Stimulated activated naive CD8-positive, alpha-beta T cell treated with anti-CD3 and anti-CD28 coated beads, Interleukin-15, Interleukin-2, amounts not matched to agents 100 ng/mL and 50 ng/mL, for 24 hours (primary cell): ENCODE measurements around the gene IFI6.
"Not testable (repeated sequence)": the region's sequence is repeated elsewhere in the genome, so short reads cannot be mapped to it uniquely, and the experiment has no call there.

Experiments
- H3K27ac Mint-ChIP-seq: one replicate; pipeline ENCODE4 v1.8.0; 2021; ENCODE audit warnings: mild to moderate bottlenecking, mixed read lengths
- H3K27me3 Mint-ChIP-seq: one replicate; pipeline ENCODE4 v1.8.0; 2021; ENCODE audit warnings: mixed read lengths
- H3K36me3 Mint-ChIP-seq: one replicate; pipeline ENCODE4 v1.8.0; 2021; ENCODE audit warnings: low read depth, mixed read lengths
- H3K4me1 Mint-ChIP-seq: one replicate; pipeline ENCODE4 v1.8.0; 2021; ENCODE audit warnings: low read depth, mixed read lengths
- H3K4me3 Mint-ChIP-seq: one replicate; pipeline ENCODE4 v1.8.0; 2021; ENCODE audit warnings: mild to moderate bottlenecking, mixed read lengths
- H3K9me3 Mint-ChIP-seq: one replicate; pipeline ENCODE4 v1.8.0; 2021; ENCODE audit warnings: mixed read lengths

The IFI6 gene

DNA sequence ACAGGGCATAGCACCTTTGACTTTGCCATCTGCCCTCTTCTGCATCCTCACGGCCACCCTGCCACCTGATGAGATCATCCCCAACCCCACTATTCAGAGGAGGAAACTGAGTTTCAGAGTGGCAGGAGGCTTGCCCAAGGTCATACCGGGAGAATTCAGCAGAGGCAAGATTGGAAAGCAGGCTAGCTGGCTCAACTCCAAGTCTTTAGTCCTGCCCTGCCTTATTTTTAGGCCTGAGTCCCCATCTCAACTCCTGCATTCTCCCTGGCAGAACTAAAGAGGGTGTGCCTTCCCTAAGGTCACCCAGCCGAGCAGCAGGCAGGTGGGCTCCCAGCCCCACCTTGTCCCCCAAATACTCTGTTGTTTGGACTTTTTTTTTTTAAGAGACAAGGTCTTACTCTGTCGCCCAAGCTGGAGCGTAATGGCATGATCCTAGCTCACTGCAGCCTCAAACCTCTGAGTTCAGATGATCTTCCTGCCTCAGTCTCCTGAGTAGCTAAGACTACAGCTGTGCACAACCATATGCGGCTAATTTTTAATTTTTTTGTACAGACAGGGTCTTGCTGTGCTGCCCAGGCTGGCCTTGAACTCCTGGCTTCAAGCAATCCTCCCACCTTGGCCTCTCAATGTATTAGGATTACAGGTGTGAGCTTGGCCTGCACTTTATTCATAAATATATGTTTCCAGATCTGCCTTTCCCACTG lies 23.2 kb downstream of the IFI6 start:
- H3K27ac Mint-ChIP-seq, result no peak overlapping the region
- no peaks in the 10 kb centered on the region for H3K27me3 Mint-ChIP-seq
- no peak overlapping the region for H3K4me3 Mint-ChIP-seq
- H3K36me3 Mint-ChIP-seq, result no peaks in the 10 kb centered on the region
- peaks cover 25% of the 10 kb centered on the region for H3K4me1 Mint-ChIP-seq
- no peaks in the 10 kb centered on the region for H3K9me3 Mint-ChIP-seq

DNA sequence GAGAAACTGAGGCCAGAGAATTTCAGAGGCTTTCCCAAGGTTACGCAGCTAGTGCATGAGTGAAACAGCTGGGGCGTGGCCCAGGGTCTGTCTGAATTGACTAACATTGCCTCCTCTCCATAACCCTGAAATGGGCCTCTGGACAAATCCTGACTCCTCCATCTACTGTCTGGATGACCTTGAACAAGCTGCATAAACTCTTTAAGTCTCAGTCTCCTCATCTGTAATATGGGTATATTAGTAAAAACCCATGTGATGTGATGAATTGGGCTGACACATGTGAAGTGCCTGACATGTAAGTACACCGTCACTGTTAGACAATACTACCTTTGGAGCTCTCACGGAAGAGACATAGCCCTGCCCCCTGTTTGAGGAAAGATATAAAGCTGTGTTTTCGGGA lies 24.7 kb downstream of the IFI6 start:
- Mint-ChIP-seq H3K27ac (no peak overlapping the region), H3K4me3 (no peak overlapping the region), H3K9me3 (no peaks in the 10 kb centered on the region), H3K4me1 (peaks cover 31% of the 10 kb centered on the region), H3K36me3 (no peaks in the 10 kb centered on the region), H3K27me3 (no peaks in the 10 kb centered on the region)

- no peaks in the 10 kb centered on the region for H3K27me3 Mint-ChIP-seq
- H3K27ac Mint-ChIP-seq, result no peak overlapping the region
- no peaks in the 10 kb centered on the region for H3K36me3 Mint-ChIP-seq
- peaks cover 31% of the 10 kb centered on the region for H3K4me1 Mint-ChIP-seq
- no peaks in the 10 kb centered on the region for H3K9me3 Mint-ChIP-seq
- H3K4me3 Mint-ChIP-seq, result no peak overlapping the region
Observed at GRCh38 chr1:27646676-27647075, 25.3 kb downstream of the IFI6 start.

DNA sequence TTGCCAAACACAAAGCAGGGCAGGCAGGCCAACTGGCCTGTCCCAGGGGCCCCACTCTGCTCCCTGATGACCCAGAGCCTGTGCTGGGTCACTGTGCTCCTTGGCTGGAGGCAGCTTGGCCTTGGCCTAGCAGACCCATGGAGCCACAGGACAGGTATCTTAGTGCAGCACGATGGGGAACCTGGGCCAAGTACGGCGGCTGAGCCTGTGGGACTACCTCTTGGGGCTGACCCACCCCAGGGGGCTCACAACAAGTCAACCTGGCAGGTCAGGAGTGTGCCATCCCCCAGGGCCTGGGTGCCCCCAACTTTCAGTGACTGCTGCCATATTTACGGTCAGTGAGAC lies 26.9 kb downstream of the IFI6 start:
- no peaks in the 10 kb centered on the region for H3K36me3 Mint-ChIP-seq
- no peak overlapping the region for H3K27ac Mint-ChIP-seq
- H3K4me1 Mint-ChIP-seq, result peaks cover 18% of the 10 kb centered on the region
- H3K9me3 Mint-ChIP-seq, result no peaks in the 10 kb centered on the region
- no peaks in the 10 kb centered on the region for H3K27me3 Mint-ChIP-seq
- no peak overlapping the region for H3K4me3 Mint-ChIP-seq

DNA sequence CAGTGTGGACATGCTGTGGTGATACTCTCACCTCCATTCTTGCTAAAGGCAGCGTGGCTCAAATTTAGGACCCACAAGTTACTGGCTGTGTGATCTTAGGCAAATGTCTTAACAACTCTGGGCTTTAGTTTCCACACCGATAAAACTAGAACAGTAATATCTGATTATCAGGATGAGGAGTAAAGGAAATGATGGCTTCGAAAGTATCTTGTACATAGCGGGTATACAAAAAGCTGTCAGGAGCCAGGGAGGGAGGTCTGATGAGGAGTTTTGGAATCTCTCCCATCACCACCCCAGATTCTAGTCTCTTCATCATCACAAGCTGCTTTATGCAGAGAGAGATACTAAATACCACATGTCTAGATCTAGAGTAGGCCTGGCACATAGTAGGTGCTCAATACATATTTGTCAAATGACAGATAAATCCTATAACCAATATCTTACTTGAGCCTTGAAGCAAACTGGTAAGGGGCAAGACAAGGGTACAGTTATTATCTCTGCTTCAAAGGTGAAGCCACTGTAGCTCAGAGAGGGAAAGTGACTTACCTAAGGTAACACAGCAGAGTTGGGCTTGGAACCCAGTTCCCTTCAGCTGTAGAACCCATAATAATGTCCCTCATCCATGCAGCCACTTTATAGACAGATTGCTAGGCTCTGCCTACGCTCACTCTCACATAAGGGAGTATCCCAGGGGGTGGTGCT lies 27.5 kb downstream of the IFI6 start:
- Mint-ChIP-seq H3K4me3 (no peak overlapping the region), H3K4me1 (peaks cover 14% of the 10 kb centered on the region), H3K9me3 (no peaks in the 10 kb centered on the region), H3K27me3 (no peaks in the 10 kb centered on the region), H3K27ac (no peak overlapping the region), H3K36me3 (no peaks in the 10 kb centered on the region)

DNA sequence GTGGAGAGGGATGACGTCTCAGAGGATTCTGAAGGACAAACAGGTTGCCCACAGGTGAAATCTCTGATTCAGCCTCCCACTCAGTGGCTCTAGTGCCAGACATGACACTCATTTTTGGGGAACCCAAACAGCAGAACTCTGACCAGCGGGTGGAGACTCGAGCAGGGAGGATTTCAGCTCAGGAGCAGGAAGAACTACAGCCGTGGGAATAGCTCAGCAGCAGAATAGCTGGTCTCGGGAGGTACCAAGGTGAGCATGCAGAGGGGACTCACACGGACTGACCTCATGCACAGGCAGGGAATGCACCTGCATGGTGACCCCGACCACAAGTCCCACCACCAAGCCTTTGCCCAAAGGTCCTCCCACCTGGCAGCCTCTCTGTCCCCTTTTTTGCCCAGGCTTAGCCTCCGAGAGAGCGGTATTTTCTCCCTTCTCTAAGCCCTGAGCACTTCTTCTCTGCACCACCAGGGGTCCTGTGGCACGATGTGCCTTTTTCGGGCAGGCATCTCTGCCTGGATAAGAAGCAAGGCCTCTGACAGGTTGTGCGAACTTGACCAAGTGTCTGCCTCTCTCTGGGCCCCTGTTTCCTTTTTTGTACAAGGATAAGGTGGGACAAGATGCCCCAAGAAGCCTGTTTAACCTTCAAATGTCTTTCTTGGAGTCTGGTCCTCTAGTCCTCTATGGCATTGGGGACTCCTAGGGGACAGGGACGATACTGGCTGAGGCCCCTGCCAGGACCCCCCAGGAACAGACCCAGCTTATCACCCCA lies 28.2 kb downstream of the IFI6 start:
- Mint-ChIP-seq H3K4me3 (no peak overlapping the region), H3K9me3 (no peaks in the 10 kb centered on the region), H3K4me1 (peaks cover 16% of the 10 kb centered on the region), H3K27me3 (no peaks in the 10 kb centered on the region), H3K36me3 (no peaks in the 10 kb centered on the region), H3K27ac (no peak overlapping the region)

DNA sequence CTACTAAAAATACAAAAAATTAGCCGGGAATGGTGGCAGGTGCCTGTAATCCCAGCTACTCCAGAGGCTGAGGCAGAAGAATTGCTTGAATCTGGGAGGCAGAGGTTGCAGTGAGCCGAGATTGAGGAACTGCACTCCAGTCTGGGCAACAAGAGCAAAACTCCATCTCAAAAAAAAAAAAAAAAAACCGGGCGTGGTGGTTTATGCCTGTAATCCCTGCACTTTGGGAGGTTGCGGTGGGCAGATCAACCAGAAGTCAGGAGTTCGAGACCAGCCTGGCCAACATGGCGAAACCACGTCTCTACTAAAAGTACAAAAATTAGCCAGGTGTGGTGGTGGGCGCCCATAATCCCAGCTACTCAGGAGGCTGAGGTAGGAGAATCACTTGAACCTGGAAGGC lies 31.5 kb downstream of the IFI6 start:
- H3K27ac Mint-ChIP-seq, H3K4me3 Mint-ChIP-seq, H3K9me3 Mint-ChIP-seq, H3K27me3 Mint-ChIP-seq, H3K36me3 Mint-ChIP-seq: not testable (repeated sequence)
- peaks cover 40% of the 10 kb centered on the region for H3K4me1 Mint-ChIP-seq

- Mint-ChIP-seq H3K27me3 (no peaks in the 10 kb centered on the region), H3K27ac (no peak overlapping the region), H3K9me3 (no peaks in the 10 kb centered on the region), H3K4me3 (no peak overlapping the region), H3K36me3 (no peaks in the 10 kb centered on the region), H3K4me1 (peaks cover 45% of the 10 kb centered on the region)
Observed at GRCh38 chr1:27638805-27639204, 33.2 kb downstream of the IFI6 start.

DNA sequence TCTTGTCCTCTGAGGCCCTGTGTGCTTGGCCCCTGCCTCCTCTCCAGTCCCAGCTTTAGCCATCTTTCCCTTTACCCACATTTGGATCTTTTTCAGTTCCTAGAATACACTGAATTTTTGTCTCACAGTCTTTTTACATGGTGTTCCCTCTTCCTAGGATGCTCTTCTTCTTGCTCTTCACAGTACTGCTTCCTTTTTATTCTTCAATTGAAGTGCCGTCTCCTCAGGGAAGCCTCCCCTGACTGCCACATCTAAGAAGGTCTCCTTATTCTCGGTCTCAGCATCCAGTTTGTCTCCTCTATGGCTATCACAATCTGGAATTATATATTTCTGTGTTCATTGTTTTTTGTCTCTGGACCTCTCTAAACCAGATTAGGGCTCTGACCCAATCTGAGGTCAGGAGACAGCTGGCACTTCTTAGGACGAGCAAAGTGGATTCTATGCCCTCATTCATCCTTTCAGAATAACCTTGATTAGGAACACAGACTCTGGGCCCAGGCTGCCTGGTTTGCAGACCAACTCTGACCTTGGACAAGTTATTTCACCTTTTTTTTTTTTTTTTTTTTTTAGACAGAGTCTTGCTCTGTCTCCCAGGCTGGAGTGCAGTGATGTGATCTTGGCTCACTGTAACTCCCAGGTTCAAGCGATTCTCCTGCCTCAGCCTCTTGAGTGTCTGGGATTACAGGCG lies 33.8 kb downstream of the IFI6 start:
- Mint-ChIP-seq H3K36me3 (no peaks in the 10 kb centered on the region), H3K27me3 (no peaks in the 10 kb centered on the region), H3K4me3 (no peak overlapping the region), H3K4me1 (peaks cover 45% of the 10 kb centered on the region), H3K9me3 (no peaks in the 10 kb centered on the region), H3K27ac (no peak overlapping the region)

DNA sequence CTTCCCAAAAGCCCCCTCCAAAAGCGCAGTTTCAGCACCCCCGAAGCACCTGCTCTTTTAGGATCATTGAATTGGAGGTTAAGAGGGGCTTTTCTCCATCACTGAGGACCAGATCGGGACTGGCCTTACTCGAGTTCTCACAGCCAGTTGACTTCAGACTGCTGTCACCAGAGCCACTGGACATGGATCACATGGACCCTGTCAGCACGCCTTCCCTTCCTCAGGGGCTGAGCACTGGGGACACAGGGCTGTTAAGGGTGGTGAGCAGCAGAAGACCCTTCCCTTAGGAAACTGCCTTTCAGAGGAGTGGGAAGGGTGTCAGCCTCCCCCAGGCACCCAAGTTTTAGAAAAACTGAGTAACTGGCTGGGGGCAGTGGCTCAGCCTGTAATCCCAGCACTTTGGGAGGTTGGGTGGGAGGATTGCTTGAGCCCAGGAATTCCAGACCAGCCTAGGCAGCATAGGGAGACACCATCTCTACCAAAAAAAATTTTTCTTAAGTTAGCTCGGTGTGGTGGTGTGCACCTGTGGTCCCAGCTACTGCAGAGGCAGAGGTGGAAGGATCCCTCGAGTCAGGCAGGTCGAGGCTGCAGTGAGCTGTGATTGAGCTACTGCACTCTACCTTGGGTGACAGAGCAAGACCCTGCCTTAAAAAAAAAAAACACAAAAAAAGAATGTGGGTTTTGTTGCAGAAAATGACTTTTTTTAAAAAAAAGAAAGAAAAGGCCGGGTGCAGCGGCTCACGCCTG lies 36.4 kb downstream of the IFI6 start:
- Mint-ChIP-seq H3K27ac (peak overlapping the region; percentile 45), H3K36me3 (peaks cover 3% of the 10 kb centered on the region), H3K4me1 (peaks cover 71% of the 10 kb centered on the region), H3K4me3 (no peak overlapping the region), H3K27me3 (no peaks in the 10 kb centered on the region), H3K9me3 (no peaks in the 10 kb centered on the region)

DNA sequence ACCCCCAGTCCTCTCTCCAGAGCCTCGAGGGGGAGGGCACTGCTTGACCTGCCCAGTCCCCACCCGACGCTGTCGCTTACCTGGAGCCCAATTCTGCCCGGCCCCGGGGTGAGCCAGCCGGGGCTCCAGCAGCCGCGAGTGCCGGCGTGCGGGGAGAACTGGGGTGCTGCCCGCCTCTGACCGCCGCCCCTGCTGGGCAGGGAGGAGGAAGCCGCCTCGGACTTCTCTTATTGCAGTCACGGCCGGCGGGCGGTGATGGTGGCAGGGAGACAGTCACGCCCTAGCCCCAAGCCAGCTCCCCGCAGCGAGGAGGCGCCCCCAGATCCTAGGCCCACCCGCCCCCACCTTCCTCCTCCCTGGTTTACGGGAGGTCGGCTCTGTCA lies 37.0 kb downstream of the IFI6 start, which contains the start of gene FGR:
Gene FGR (minus strand): TSS at position 201 of the 383 bp plus-strand sequence. CDS start 11,269 bp downstream, outside the sequence.
- Mint-ChIP-seq H3K27ac (peak within 1 kb of the TSS; percentile 45), H3K4me3 (peak within 1 kb of the TSS; percentile 68), H3K9me3 (no peaks in the 10 kb centered on the region), H3K4me1 (peaks cover 77% of the 10 kb centered on the region), H3K27me3 (no peaks in the 10 kb centered on the region), H3K36me3 (peaks cover 3% of the 10 kb centered on the region)

- Mint-ChIP-seq H3K36me3 (peaks cover 3% of the 10 kb centered on the region), H3K9me3 (no peaks in the 10 kb centered on the region), H3K4me3 (peak overlapping the region; percentile 68), H3K4me1 (peaks cover 83% of the 10 kb centered on the region), H3K27ac (no peak overlapping the region), H3K27me3 (no peaks in the 10 kb centered on the region)
Observed at GRCh38 chr1:27634177-27634984, 37.6 kb downstream of the IFI6 start.

DNA sequence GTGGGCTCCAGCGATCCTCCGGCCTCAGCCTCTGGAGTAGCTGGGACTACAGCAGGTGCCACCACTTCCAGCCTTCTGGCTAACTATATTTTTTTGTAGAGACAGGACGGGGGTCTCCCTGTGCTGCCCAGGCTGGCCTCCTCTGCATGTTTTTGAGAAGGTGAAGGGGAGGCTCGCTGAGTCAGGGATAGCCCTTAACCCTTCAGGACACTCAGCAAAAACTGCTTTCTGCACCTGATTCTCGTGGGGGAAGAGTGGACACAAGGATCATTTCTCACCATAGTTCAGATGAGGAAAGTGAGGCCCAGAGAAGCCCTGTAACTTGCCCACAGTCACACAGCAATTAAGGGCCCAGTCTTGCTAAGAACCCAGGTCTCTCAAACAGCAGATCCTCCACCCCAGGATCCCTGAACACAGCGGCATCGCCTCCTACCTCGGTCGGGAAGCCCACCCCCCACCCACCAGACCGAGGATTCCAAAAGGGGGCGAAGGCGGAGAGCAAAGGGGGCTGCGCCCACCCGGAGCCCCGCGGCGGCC lies 38.3 kb downstream of the IFI6 start:
- Mint-ChIP-seq H3K27ac (peak overlapping the region; percentile 68), H3K4me3 (peak overlapping the region; percentile 72), H3K9me3 (no peaks in the 10 kb centered on the region), H3K36me3 (peaks cover 3% of the 10 kb centered on the region), H3K4me1 (peaks cover 87% of the 10 kb centered on the region), H3K27me3 (no peaks in the 10 kb centered on the region)

DNA sequence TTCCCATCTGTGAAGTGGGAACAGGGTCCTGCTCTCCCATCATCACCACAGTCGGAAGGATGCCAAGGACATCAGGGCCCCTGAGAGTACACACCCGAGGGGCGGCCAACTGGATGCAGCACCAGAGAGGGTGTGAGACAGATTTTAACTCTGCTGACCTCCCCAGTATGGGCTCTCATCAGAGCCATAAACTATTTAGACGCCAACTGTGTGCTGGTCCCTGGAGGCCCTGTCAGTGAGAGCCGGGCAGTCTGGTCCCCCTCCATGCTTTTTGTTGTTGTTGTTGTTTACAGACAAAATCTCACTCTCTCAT lies 38.7 kb downstream of the IFI6 start:
- peak overlapping the region; percentile 95 for H3K27ac Mint-ChIP-seq
- no peaks in the 10 kb centered on the region for H3K27me3 Mint-ChIP-seq
- H3K4me3 Mint-ChIP-seq, result peak overlapping the region; percentile 72
- peaks cover 90% of the 10 kb centered on the region for H3K4me1 Mint-ChIP-seq
- no peaks in the 10 kb centered on the region for H3K9me3 Mint-ChIP-seq
- peaks cover 3% of the 10 kb centered on the region for H3K36me3 Mint-ChIP-seq
